HG03066 (cell line): ENCODE data around the gene CTDSP1.

ENCODE experiments used
- ATAC-seq: cut with Tn5 transposase; IDR thresholded peaks from one replicate; pipeline ENCODE4 v1.9.1; 2021; ENCODE audit warnings: low read depth; ENCODE audit not compliant: unreplicated experiment

Gene CTDSP1

DNA sequence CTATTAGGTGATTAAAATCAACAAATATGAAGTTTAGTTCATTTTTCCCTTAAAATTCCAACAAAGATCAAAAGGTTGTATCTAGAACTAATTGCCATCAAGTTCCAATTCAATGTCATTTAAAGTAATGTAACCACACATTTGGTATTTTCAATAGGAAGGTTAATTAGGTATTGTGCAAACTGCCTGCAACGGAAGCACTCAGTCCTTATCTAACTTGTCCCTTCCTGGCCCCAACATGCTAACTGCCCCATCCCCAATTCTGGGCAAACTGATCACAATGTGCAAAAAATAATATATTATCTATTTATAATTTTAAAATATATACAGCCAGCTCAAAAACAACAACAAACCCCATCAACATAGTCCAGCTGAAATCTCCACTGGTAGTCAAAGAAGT is 52.4 kb downstream of the CTDSP1 start:
- no peak for ATAC-seq
